CD4-positive, alpha-beta T cell treated with Interleukin-15 for 4 hours (primary cell): ENCODE data around the gene AGRP.
"Not testable (repeated sequence)": the region's sequence is repeated elsewhere in the genome, so short reads cannot be mapped to it uniquely, and the experiment has no call there.

Experiments
- DNase-seq: peaks from one replicate; pipeline ENCODE4 v3.0.0-alpha.2; 2020; ENCODE audit warnings: low spot score

Gene AGRP

GRCh38 chr16:67483150-67483549 lies at the start of gene AGRP:
Gene AGRP, minus strand, starts transcription at chr16:67483547. Its CDS starts 149 bp downstream, at chr16:67483398.
- DNase-seq: no peak

GRCh38 chr16:67531247-67531646 lies 47.9 kb upstream of the AGRP start:
- DNase-seq: no peak

- DNase-seq: no peak
Observed at GRCh38 chr16:67530013-67530939, 46.9 kb upstream of the AGRP start.

GRCh38 chr16:67529582-67530012 lies 46.2 kb upstream of the AGRP start:
- DNase-seq: no peak

- no peak for DNase-seq
Observed at GRCh38 chr16:67528870-67529581, 45.7 kb upstream of the AGRP start.

- peak; percentile 30 for DNase-seq
Observed at GRCh38 chr16:67528222-67528869, 45.0 kb upstream of the AGRP start, which contains the start of gene RIPOR1. Gene RIPOR1, plus strand, starts transcription at chr16:67528829. Its CDS starts 9,618 bp downstream, at chr16:67538447.

- DNase-seq: no peak
Observed at GRCh38 chr16:67526149-67526791, 42.9 kb upstream of the AGRP start.

GRCh38 chr16:67525176-67525860 lies 42.0 kb upstream of the AGRP start:
- DNase-seq: no peak

- DNase-seq: peak; percentile 98
Observed at GRCh38 chr16:67521095-67521804, 37.9 kb upstream of the AGRP start.

GRCh38 chr16:67519242-67519641 lies 35.9 kb upstream of the AGRP start:
- DNase-seq: no peak

- DNase-seq: no peak
Observed at GRCh38 chr16:67518676-67519075, 35.3 kb upstream of the AGRP start.

GRCh38 chr16:67517661-67518423 lies 34.5 kb upstream of the AGRP start:
- no peak for DNase-seq

- no peak for DNase-seq
Observed at GRCh38 chr16:67517155-67517445, 33.8 kb upstream of the AGRP start.

- DNase-seq: no peak
Observed at GRCh38 chr16:67516296-67517154, 33.2 kb upstream of the AGRP start.

- peak; percentile 83 for DNase-seq
Observed at GRCh38 chr16:67514382-67514828, 31.1 kb upstream of the AGRP start.

- DNase-seq: not testable (repeated sequence)
Observed at GRCh38 chr16:67513892-67514291, 30.5 kb upstream of the AGRP start.

GRCh38 chr16:67509016-67509415 lies 25.7 kb upstream of the AGRP start:
- DNase-seq: no peak

- no peak for DNase-seq
Observed at GRCh38 chr16:67506468-67506867, 23.1 kb upstream of the AGRP start.
